ENCODE measurements around the gene FBXO42.

The FBXO42 gene

DNA sequence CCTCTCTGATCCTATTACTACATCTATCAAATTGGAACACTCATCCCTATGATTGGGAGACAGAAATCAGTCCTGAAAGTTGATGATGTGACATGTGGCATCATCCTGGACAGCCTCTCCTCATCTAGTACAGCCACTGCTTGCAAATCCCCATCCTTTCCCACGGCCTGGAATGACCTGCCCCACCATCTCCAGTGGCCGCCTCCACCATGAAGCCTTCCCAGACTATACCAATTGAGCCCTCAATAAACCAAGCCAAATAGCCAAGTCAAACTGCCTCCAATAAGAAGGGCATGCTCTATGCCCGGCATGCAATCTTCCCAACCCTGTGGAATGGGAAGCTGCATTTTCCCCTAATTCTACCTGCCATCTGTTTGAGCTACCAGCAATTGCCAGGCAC, 139.3 kb downstream of the FBXO42 start:
- H3K4me3 ChIP-seq (ENCODE audit: control insufficient read depth, low read depth, low read length): no peak overlapping the region
- TF ChIP-seq, protein P1, sequence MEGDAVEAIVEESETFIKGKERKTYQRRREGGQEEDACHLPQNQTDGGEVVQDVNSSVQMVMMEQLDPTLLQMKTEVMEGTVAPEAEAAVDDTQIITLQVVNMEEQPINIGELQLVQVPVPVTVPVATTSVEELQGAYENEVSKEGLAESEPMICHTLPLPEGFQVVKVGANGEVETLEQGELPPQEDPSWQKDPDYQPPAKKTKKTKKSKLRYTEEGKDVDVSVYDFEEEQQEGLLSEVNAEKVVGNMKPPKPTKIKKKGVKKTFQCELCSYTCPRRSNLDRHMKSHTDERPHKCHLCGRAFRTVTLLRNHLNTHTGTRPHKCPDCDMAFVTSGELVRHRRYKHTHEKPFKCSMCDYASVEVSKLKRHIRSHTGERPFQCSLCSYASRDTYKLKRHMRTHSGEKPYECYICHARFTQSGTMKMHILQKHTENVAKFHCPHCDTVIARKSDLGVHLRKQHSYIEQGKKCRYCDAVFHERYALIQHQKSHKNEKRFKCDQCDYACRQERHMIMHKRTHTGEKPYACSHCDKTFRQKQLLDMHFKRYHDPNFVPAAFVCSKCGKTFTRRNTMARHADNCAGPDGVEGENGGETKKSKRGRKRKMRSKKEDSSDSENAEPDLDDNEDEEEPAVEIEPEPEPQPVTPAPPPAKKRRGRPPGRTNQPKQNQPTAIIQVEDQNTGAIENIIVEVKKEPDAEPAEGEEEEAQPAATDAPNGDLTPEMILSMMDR (IDR thresholded peaks at IDR 0.05; ENCODE audit: control insufficient read depth, insufficient read depth, low read depth, low read length, missing control alignments): no peak
- no peak for DNase-seq (ENCODE audit: low read depth)

DNA sequence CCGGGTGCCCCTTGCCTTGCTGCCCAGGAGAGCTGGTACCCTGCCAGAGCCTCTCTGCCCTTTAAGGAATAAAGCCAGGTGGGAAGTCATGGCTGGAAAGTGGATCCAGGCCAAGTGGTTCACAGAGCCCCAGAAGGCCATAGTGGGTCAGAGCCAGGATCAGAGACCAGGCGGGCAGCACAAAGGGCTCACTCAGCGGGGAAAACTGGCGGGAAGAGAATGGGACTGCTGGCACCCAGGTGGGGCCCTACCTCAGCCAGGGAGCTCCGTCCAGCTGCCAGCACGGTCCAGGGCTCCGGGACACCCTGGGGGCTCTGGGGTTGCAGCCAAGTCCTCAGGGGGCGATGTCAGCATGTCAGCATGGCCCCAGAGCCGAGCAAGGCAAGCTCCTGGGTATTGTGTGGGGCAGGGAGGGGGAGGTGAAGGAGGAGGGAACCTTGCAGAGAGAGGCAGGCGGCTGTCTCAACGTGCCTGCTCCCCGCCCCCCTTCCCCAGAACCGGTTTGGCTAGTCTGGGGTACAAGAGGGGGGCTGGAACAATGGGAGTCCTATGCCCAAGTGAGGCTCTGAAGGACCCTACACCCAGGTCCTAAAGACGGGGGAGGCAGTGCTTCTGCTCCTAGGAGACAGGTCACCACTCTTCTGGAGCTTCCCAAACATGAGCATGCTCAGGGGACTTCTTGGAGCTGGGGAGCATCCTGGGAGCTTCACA, 139.9 kb downstream of the FBXO42 start, which contains the start of gene ARHGEF19:
TSS of gene ARHGEF19 (minus strand) at position 402 of the 711 bp plus-strand sequence. CDS start 3,598 bp downstream, outside the sequence.
- no peak for DNase-seq (ENCODE audit: low read depth)
- TF ChIP-seq, protein P1 (IDR thresholded peaks at IDR 0.05; ENCODE audit: control insufficient read depth, insufficient read depth, low read depth, low read length, missing control alignments): no peak
- H3K4me3 ChIP-seq (ENCODE audit: control insufficient read depth, low read depth, low read length): no peak within 1 kb of the TSS

DNA sequence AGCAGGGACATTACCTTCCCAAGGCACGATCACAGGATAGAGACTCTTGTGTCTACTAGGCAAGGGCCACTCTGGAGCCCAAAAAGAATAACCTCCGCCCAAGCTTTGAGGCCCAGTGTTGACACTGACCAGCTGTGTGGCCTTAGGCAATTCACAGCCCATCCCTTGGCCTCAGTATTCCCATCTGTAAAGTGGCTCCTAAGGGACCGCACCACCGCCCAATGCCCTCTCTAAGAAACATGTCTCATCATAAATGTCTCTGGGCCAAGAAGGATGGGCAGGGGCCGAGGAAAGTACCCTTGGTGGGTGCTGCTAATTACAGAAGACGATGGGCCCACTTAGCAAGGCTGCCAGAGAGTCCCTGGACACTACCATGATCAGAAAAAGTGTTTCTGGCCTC, 140.5 kb downstream of the FBXO42 start:
- DNase-seq (ENCODE audit: low read depth): no peak
- no peak overlapping the region for H3K4me3 ChIP-seq (ENCODE audit: control insufficient read depth, low read depth, low read length)
- TF ChIP-seq, protein P1 (IDR thresholded peaks at IDR 0.05; ENCODE audit: control insufficient read depth, insufficient read depth, low read depth, low read length, missing control alignments): no peak

DNA sequence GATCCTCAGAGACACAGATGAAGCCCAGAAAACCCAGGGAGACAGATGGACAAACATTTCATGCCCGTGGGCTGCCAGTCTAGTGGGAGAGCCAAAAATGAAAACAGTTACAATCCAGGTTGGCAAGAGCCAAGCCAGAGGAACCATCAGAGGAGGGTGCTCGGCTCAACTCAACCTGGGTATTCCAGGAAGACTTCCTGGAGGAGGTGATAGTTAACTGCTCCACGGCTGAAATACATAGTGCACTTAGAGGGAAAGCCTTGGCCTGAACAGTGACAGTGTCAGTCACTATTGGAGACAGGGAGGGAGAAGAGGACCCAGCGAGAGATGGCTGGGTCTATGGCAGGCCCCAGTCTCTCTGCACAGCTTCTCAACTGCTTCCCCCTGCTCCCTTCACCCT, 141.7 kb downstream of the FBXO42 start:
- DNase-seq (ENCODE audit: low read depth): no peak
- TF ChIP-seq, protein P1 (IDR thresholded peaks at IDR 0.05; ENCODE audit: control insufficient read depth, insufficient read depth, low read depth, low read length, missing control alignments): no peak

DNA sequence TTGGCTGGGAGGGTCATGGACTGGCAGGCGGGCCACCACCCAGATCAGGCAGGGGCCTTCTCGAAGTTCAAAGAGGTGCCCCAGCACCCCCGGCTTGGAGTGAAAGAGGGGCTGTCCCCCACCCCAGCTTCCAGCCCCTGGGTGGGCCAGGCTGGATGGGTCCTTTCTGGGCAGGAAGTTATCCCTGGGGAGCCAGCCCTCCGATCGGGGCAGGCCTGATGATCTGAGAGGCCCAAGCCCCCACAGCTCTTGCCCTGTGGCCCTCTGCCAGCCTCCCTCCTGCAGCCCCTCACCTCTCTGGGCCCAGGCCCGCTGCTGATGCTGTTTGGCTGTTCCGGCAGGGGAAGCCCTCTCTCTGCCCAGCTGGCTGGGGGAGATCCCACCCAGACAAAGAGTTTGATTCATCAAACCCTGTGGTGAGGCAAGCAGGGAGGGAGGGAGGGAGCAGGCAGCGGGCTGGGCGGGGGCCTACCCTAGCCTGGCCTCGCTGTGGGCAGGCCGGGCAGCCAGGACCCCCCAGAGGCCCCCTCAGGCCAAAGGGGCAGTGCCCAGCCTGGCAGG, 142.4 kb downstream of the FBXO42 start:
- TF ChIP-seq, protein P1 (IDR thresholded peaks at IDR 0.05; ENCODE audit: control insufficient read depth, insufficient read depth, low read depth, low read length, missing control alignments): no peak
- DNase-seq (ENCODE audit: low read depth): no peak

More for the DNA sequence above, 141.7 kb downstream of the FBXO42 start:
- no peak overlapping the region for H3K4me3 ChIP-seq (ENCODE audit: control insufficient read depth, low read depth, low read length)

DNA sequence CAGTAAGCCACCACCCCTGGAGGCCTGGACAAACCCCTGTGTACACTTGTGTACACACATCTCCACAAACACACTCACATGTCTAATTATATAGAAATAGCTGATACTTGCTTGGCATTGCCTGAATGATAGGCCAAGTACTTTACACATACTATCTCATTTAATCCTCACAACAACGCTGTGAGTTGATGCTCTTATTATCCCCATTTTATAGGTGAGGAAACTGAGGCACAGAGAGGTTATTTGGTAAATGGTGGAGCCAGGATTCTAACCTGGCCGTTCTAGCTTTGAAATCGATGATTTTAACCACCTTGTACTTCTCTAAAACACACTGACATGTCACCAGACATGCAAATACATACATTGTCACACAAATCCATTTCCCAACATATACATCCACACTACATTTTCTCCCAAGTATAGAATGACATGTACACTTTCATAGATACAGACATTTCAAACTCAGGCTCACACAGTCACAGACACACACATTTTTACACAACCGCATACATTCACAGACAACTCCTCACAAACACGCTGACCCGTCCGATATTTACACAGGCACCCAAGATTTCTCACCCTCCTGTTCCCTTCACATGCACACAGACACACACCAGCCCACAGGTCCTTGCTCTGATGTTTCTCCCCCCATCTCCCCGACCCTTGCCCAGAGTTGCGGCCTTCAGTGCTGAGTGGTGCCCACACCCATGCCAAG, 143.0 kb downstream of the FBXO42 start:
- TF ChIP-seq, protein P1 (IDR thresholded peaks at IDR 0.05; ENCODE audit: control insufficient read depth, insufficient read depth, low read depth, low read length, missing control alignments): no peak
- no peak overlapping the region for H3K4me3 ChIP-seq (ENCODE audit: control insufficient read depth, low read depth, low read length)

More for the DNA sequence above, 142.4 kb downstream of the FBXO42 start:
- no peak overlapping the region for H3K4me3 ChIP-seq (ENCODE audit: control insufficient read depth, low read depth, low read length)

More for the DNA sequence above, 143.0 kb downstream of the FBXO42 start:
- no peak for DNase-seq (ENCODE audit: low read depth)

All from AG09309 (cell line).